ENCODE results near the gene HYAL1.

DNA sequence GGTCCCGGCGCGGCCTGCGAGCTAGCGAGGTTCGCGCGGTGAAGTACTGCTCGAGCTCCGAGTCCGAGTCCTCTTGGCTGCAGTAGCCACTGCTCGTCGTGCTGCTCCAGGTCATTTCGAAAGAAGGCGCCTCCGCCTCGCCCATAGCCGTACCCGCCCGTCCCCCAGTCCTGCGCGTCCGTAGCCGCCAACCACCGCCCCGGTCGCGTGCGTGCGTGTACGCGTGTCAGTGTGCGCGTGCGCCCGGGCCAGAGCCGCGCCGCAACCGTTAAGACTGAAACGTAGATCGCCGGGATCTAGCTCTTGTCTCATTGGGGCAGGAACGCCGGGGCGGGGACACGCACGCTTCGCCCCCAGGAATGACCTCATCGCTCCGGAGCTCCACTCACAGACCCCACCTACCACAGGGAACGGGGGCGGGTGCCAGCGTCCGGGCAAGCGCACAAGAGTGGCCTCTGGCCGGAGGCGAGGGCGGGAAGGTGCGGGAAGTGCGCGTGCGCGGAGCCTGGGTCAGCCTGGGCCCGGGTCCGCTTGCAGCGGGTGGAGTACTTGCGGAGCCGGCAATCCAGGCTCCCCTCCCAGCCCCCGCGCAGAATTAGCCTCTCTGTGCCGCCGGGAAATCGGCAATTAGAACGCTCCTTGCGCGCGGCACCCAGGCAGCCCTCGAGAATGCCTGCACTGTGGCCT lies 33.9 kb upstream of the HYAL1 start:
- TF ChIP-seq, protein P1, sequence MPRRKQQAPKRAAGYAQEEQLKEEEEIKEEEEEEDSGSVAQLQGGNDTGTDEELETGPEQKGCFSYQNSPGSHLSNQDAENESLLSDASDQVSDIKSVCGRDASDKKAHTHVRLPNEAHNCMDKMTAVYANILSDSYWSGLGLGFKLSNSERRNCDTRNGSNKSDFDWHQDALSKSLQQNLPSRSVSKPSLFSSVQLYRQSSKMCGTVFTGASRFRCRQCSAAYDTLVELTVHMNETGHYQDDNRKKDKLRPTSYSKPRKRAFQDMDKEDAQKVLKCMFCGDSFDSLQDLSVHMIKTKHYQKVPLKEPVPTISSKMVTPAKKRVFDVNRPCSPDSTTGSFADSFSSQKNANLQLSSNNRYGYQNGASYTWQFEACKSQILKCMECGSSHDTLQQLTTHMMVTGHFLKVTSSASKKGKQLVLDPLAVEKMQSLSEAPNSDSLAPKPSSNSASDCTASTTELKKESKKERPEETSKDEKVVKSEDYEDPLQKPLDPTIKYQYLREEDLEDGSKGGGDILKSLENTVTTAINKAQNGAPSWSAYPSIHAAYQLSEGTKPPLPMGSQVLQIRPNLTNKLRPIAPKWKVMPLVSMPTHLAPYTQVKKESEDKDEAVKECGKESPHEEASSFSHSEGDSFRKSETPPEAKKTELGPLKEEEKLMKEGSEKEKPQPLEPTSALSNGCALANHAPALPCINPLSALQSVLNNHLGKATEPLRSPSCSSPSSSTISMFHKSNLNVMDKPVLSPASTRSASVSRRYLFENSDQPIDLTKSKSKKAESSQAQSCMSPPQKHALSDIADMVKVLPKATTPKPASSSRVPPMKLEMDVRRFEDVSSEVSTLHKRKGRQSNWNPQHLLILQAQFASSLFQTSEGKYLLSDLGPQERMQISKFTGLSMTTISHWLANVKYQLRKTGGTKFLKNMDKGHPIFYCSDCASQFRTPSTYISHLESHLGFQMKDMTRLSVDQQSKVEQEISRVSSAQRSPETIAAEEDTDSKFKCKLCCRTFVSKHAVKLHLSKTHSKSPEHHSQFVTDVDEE (CRISPR knock-in tag; IDR thresholded peaks at IDR 0.05), result no peak
- TF ChIP-seq ARNTL (CRISPR knock-in tag; IDR thresholded peaks at IDR 0.05; ENCODE audit: borderline replicate concordance, low read depth) (no peak), TCF4 (CRISPR knock-in tag; IDR thresholded peaks at IDR 0.05; ENCODE audit: borderline replicate concordance) (no peak), SNAI2 (CRISPR knock-in tag; IDR thresholded peaks at IDR 0.05) (no peak), BACH2 (CRISPR knock-in tag; IDR thresholded peaks at IDR 0.05; ENCODE audit: borderline replicate concordance) (no peak), ZC3H10 (CRISPR knock-in tag; IDR thresholded peaks at IDR 0.05) (no peak), OSR1 (CRISPR knock-in tag; IDR thresholded peaks at IDR 0.05) (no peak), ZFP3 (CRISPR knock-in tag; IDR thresholded peaks at IDR 0.05) (no peak), TOX (CRISPR knock-in tag; IDR thresholded peaks at IDR 0.05; ENCODE audit: borderline replicate concordance) (no peak), PPARA (CRISPR knock-in tag; IDR thresholded peaks at IDR 0.05; ENCODE audit: borderline replicate concordance) (no peak)
- TF ChIP-seq, protein P2, sequence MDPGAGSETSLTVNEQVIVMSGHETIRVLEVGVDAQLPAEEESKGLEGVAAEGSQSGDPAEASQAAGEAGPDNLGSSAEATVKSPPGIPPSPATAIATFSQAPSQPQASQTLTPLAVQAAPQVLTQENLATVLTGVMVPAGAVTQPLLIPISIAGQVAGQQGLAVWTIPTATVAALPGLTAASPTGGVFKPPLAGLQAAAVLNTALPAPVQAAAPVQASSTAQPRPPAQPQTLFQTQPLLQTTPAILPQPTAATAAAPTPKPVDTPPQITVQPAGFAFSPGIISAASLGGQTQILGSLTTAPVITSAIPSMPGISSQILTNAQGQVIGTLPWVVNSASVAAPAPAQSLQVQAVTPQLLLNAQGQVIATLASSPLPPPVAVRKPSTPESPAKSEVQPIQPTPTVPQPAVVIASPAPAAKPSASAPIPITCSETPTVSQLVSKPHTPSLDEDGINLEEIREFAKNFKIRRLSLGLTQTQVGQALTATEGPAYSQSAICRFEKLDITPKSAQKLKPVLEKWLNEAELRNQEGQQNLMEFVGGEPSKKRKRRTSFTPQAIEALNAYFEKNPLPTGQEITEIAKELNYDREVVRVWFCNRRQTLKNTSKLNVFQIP (CRISPR knock-in tag; IDR thresholded peaks at IDR 0.05; ENCODE audit: borderline replicate concordance, low read depth), result no peak
- TF ChIP-seq, protein P3, sequence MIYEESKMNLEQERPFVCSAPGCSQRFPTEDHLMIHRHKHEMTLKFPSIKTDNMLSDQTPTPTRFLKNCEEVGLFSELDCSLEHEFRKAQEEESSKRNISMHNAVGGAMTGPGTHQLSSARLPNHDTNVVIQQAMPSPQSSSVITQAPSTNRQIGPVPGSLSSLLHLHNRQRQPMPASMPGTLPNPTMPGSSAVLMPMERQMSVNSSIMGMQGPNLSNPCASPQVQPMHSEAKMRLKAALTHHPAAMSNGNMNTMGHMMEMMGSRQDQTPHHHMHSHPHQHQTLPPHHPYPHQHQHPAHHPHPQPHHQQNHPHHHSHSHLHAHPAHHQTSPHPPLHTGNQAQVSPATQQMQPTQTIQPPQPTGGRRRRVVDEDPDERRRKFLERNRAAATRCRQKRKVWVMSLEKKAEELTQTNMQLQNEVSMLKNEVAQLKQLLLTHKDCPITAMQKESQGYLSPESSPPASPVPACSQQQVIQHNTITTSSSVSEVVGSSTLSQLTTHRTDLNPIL (CRISPR knock-in tag; IDR thresholded peaks at IDR 0.05; ENCODE audit: low read depth), result no peak
- TF ChIP-seq, protein P4, sequence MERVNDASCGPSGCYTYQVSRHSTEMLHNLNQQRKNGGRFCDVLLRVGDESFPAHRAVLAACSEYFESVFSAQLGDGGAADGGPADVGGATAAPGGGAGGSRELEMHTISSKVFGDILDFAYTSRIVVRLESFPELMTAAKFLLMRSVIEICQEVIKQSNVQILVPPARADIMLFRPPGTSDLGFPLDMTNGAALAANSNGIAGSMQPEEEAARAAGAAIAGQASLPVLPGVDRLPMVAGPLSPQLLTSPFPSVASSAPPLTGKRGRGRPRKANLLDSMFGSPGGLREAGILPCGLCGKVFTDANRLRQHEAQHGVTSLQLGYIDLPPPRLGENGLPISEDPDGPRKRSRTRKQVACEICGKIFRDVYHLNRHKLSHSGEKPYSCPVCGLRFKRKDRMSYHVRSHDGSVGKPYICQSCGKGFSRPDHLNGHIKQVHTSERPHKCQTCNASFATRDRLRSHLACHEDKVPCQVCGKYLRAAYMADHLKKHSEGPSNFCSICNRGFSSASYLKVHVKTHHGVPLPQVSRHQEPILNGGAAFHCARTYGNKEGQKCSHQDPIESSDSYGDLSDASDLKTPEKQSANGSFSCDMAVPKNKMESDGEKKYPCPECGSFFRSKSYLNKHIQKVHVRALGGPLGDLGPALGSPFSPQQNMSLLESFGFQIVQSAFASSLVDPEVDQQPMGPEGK (CRISPR knock-in tag; IDR thresholded peaks at IDR 0.05; ENCODE audit: borderline replicate concordance), result no peak
